ENCODE results near the gene GPC6.

DNA sequence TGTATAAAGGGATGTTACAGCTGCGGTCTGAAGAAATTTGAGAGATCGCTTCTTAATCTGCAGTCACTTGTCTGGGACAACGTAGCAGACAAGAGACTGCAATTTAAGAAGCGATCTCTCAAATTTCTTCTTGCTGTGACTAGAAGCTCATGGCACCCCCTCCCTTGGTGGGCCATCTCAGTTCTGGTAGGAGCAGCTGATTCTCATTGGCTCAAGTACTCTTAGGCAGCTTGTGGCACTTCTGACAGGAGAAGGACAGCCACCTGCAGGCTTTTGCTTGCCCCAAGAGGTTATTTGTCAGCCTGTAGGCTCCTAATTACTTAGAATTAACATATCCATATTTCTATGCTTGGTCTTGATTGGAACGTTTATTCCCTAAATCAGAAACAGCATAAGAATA is 749.9 kb downstream of the GPC6 start:
- no peak for TF ChIP-seq POLR2AphosphoS5 (IDR thresholded peaks at IDR 0.05)
- TF ChIP-seq, protein P1, sequence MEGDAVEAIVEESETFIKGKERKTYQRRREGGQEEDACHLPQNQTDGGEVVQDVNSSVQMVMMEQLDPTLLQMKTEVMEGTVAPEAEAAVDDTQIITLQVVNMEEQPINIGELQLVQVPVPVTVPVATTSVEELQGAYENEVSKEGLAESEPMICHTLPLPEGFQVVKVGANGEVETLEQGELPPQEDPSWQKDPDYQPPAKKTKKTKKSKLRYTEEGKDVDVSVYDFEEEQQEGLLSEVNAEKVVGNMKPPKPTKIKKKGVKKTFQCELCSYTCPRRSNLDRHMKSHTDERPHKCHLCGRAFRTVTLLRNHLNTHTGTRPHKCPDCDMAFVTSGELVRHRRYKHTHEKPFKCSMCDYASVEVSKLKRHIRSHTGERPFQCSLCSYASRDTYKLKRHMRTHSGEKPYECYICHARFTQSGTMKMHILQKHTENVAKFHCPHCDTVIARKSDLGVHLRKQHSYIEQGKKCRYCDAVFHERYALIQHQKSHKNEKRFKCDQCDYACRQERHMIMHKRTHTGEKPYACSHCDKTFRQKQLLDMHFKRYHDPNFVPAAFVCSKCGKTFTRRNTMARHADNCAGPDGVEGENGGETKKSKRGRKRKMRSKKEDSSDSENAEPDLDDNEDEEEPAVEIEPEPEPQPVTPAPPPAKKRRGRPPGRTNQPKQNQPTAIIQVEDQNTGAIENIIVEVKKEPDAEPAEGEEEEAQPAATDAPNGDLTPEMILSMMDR (IDR thresholded peaks at IDR 0.05 in 8 of 11, conservative IDR thresholded peaks at IDR 0.05 in 3 of 11), result no peak
